Adrenal gland (tissue), 5 donors: Measurements from ENCODE around the gene CYFIP1.

Experiments
- CTCF ChIP-seq, 6 experiments: fragments of 450-650 bp in 4 of 6; fragments of 200-600 bp in 2 of 6; sonication (generic) in 1 of 6; IDR thresholded peaks; 1 replicate in 5 of 6; 2 replicates in 1 of 6; pipeline versions ENCODE4 v1.5.1 to v1.8.0; 2016 to 2021; ENCODE audit warnings: antibody characterized with exemption in 6 of 6, mild to moderate bottlenecking in 2 of 6, moderate library complexity in 1 of 6
- POLR2A ChIP-seq, 2 donors: fragments of 450-650 bp; IDR thresholded peaks; one replicate each; pipeline ENCODE4 v1.6.1; 2017; ENCODE audit warnings: antibody characterized with exemption in 2 of 2, mild to moderate bottlenecking in 2 of 2, moderate library complexity in 1 of 2
- donor health status: DM: no; HTN: no; CAD: no.

GRCh38 chr15:22873841-22874240, 106.3 kb downstream of the CYFIP1 start:
- TF ChIP-seq CTCF (IDR thresholded peaks at IDR 0.05) (no peak), POLR2A (IDR thresholded peaks at IDR 0.05) (no peak)
